GM12865 (cell line): ENCODE measurements around the gene GFAP.

Experiments
- DNase-seq: peaks from one replicate; pipeline ENCODE4 v3.0.0; 2010; ENCODE audit warnings: low read depth
- H3K4me3 ChIP-seq: 2 replicates; pipeline ENCODE4 v1.5.1; 2011; ENCODE audit warnings: mild to moderate bottlenecking, low read depth, low read length, control low read depth
- TF ChIP-seq, protein P1 (sequence below): IDR thresholded peaks from 2 replicates; pipeline ENCODE4 v1.5.1; 2011; ENCODE audit warnings: low read length, control low read depth, low read depth, inconsistent platforms; ENCODE audit not compliant: insufficient read depth; ENCODE audit errors: missing control alignments

GFAP gene

DNA sequence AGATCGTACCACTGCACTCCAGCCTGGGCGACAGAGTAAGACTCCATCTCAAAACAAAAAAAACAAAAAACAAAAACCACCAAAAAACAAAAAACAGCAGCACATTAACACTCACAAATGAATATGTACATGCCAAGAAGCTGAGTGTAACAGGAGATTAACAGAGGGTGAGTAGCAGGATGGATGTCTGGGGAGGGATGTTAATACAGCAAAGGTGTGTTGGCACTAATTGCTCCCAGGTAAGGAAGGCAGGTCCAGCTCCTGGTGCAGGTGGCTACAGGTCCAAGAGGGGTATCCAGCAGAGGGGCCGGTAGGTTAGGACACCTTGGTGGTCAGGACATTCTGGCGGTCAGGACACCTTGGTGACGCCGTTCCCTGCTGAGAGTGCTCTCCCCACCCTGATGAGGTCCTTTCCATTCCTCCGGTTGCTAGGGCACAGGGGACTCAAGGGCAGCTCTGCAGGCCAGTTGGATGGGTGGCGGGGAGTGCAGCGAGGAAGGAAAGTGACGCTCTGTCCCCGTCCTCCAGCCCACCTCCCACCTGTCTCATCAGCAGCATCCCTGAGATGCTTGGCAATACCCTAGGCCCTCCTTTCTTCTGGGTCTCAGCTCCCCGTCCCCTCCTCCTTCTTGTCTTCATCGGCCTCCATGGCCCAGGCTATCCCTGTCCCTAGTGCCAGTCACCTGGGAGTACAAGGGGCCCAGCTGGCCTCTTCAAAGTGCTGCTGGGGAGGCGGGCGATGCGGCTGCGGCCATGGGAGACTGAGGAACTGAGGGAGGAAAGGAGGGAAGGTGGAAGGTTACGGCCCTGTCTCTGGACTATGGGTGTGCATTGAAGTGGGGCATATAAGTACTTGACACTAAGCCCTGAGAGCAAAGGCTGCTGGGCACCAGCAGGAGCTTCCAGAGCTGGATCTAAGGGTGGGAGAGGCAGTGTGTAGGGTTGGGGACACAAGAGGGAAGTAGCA, 10.7 kb upstream of the GFAP start:
- TF ChIP-seq, protein P1, sequence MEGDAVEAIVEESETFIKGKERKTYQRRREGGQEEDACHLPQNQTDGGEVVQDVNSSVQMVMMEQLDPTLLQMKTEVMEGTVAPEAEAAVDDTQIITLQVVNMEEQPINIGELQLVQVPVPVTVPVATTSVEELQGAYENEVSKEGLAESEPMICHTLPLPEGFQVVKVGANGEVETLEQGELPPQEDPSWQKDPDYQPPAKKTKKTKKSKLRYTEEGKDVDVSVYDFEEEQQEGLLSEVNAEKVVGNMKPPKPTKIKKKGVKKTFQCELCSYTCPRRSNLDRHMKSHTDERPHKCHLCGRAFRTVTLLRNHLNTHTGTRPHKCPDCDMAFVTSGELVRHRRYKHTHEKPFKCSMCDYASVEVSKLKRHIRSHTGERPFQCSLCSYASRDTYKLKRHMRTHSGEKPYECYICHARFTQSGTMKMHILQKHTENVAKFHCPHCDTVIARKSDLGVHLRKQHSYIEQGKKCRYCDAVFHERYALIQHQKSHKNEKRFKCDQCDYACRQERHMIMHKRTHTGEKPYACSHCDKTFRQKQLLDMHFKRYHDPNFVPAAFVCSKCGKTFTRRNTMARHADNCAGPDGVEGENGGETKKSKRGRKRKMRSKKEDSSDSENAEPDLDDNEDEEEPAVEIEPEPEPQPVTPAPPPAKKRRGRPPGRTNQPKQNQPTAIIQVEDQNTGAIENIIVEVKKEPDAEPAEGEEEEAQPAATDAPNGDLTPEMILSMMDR = no peak
- no peak for DNase-seq
- H3K4me3 ChIP-seq = no peak overlapping the region

DNA sequence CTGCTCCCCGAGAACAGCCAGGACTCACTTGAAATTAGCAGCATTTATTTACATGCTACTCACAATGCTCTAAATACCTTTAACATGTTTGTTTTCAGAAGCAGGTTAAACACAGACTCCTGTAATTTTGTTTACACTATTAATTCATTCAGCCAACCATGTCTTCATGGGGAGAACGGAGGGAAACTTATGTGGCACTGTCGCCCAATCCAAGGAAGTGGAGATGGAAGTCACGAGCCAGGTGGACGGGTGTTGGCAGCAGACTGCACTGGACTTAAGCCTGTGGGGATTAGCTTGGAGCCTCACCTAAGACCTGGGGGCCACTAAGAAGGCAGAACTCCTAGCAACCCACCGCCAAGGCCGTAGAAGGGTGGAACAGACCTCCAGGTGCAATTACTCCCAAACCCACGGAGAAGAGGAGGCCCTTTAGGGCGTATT, 8.8 kb upstream of the GFAP start:
- TF ChIP-seq, protein P1 = no peak
- no peak for DNase-seq
- H3K4me3 ChIP-seq = no peak overlapping the region

DNA sequence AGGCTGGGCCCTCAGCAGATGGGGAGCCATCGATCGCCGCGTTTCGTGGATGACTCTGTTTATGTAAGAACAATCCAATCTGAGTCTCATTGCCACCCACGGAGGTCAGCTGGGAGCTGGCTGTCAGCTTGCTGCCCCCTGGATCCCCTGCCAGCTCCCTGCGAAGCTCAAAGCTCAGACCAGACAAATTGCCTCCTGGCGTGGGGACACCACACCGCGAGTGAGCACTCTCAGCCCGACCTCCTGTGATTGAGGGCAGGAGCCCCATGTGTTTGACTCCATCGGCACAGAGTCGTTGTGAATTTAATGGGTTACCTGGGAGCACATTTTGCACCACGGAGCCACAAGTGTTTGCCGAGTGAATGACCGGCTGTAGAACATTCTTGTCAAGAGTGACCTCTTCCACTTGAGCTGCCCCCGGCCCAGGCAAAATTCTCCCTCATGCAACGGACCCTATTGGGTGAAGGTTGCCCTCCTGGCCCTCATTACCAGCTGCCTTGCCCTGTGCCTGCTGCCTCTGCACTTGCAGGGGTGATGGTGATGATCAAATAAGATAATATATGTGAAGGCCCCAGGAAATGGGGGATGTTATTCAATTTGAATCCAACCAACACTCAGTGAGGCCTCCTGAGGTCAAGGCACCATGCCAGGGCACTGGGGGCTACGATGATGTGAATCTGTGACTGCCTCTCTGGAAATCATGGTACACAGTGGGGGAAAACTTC, 7.6 kb upstream of the GFAP start:
- no peak overlapping the region for H3K4me3 ChIP-seq
- DNase-seq = no peak
- TF ChIP-seq, protein P1 = no peak

DNA sequence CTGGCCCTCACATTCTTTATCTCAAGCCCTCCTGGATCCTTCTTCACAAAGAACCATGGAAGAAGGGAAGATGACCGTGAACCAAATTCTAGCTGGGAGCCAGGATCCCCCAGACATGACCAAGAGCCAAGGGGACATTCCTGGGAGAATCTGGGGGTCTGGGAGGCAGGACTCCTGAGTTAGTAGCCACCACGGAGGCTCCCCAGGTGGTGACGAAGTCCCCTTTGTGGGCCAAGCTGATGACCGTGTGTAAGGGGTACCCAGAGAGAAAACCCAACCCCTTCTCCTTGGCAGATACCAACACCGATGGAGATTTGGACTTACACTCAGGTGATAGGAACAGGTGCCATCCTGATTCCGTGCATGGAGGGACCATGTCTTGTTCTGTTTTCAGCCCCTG, 6.8 kb upstream of the GFAP start:
- TF ChIP-seq, protein P1 = no peak
- DNase-seq = no peak
- no peak overlapping the region for H3K4me3 ChIP-seq

DNA sequence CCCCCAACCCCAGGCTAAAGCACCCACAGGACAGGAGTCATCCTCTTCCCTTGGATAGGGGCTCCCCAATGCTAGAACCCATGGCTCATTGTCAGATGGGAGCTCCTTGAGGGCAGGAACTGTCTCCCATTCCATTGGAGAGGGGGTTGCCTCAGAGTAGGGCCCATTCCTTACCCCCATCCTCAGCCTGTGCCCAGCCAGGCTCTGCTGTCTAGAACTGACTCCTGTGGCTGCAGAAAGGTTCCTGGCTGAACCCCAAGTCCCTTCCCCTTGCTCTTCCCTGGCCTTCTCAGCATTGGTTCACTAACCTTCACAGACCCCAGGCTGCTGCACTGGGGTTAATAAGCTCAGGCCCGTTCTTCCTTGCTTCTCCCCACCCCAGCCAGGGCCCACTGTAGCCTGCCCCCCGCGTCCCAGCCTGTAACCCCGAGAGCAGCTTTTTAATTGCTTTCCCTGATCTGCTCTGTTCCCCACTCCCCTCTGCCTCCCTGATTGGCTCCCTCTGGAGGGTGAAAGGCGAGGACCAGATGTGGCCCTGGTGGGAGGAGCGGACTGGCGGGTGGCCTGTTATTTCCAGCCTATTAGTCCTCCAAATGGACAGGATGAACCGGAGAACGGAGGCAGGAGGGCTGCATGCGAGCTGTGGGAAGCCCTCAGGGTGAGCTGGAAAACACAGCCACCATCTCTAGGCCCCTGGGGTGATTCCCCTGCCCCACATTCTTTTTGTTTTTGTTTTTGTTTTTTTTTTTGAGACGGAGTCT, 6.0 kb upstream of the GFAP start:
- H3K4me3 ChIP-seq = no peak overlapping the region
- no peak for DNase-seq
- TF ChIP-seq, protein P1 = no peak

DNA sequence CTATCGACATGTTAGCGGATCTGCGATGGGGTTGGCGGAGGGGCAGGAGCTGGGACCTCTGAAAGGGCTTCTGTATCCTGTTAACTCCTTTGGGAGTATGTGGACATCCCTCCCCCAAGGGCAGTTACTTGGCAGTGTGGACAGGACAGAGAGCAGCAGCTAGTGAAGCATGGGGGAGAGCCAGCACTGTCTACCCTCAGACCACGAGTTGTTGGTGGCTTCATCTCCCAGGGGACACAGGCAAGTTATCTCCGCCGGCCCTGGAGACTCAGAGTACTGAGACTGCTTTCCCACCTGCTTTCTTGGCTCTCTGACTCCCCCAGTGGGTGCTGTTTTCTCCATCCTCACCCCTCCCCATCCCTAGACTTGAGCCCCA, 5.3 kb upstream of the GFAP start:
- no peak overlapping the region for H3K4me3 ChIP-seq
- DNase-seq = peak; percentile 49
- TF ChIP-seq, protein P1 = no peak
